HG02678 (cell line): ENCODE data around the gene GPR151.

Experiments
- ATAC-seq: cut with Tn5 transposase; IDR thresholded peaks from one replicate; pipeline ENCODE4 v1.9.1; 2021; ENCODE audit warnings: mild to moderate bottlenecking, moderate library complexity; ENCODE audit not compliant: unreplicated experiment

Gene GPR151

GRCh38 chr5:146521403-146522106, 5.6 kb upstream of the GPR151 start:
- no peak for ATAC-seq

GRCh38 chr5:146520731-146521130, 4.7 kb upstream of the GPR151 start:
- ATAC-seq, result no peak

GRCh38 chr5:146519554-146519953, 3.6 kb upstream of the GPR151 start:
- ATAC-seq, result no peak

GRCh38 chr5:146515473-146516150, 378 bp downstream of the GPR151 start:
- no peak for ATAC-seq

GRCh38 chr5:146514575-146514974, 1.4 kb downstream of the GPR151 start:
- ATAC-seq, result no peak

GRCh38 chr5:146513462-146513861, 2.5 kb downstream of the GPR151 start:
- ATAC-seq, result no peak

- no peak for ATAC-seq
These were observed 5.3 kb downstream of the GPR151 start for GRCh38 chr5:146510559-146511125.

- ATAC-seq, result no peak
These were observed 8.6 kb downstream of the GPR151 start for GRCh38 chr5:146507428-146507827.

- ATAC-seq, result no peak
These were observed 16.3 kb downstream of the GPR151 start for GRCh38 chr5:146499680-146500079.

GRCh38 chr5:146494656-146495055, 21.3 kb downstream of the GPR151 start:
- ATAC-seq, result no peak

GRCh38 chr5:146490089-146490843, 25.7 kb downstream of the GPR151 start:
- no peak for ATAC-seq

GRCh38 chr5:146484714-146485391, 31.1 kb downstream of the GPR151 start:
- no peak for ATAC-seq

- ATAC-seq, result no peak
These were observed 33.2 kb downstream of the GPR151 start for GRCh38 chr5:146482775-146483174.

- no peak for ATAC-seq
These were observed 40.1 kb downstream of the GPR151 start for GRCh38 chr5:146475906-146476305.

GRCh38 chr5:146475190-146475780, 40.7 kb downstream of the GPR151 start:
- ATAC-seq, result no peak

GRCh38 chr5:146474065-146474464, 41.9 kb downstream of the GPR151 start:
- no peak for ATAC-seq

- no peak for ATAC-seq
These were observed 48.2 kb downstream of the GPR151 start for GRCh38 chr5:146467760-146468159.

GRCh38 chr5:146466521-146467349, 49.3 kb downstream of the GPR151 start:
- ATAC-seq, result no peak

- ATAC-seq, result no peak
These were observed 52.5 kb downstream of the GPR151 start for GRCh38 chr5:146463446-146463845.
